Glutamatergic neuron (in vitro differentiated cells): ENCODE results near the gene NR2F6. TPM values are rescaled to one million over a fixed set of nuclear protein-coding genes. Genes with fewer than 3 reads are reported as not detected.

Experiments
- DNase-seq: peaks from one replicate; pipeline ENCODE4 v3.0.0; 2022
- H3K27ac Mint-ChIP-seq: one replicate; pipeline ENCODE4 v1.8.0; 2020; ENCODE audit warnings: mild to moderate bottlenecking, mixed read lengths, inconsistent platforms; ENCODE audit not compliant: unreplicated experiment
- H3K27me3 Mint-ChIP-seq: one replicate; pipeline ENCODE4 v1.8.0; 2020; ENCODE audit warnings: mild to moderate bottlenecking, moderate library complexity, mixed read lengths, inconsistent platforms; ENCODE audit not compliant: unreplicated experiment
- H3K36me3 Mint-ChIP-seq: one replicate; pipeline ENCODE4 v1.8.0; 2020; ENCODE audit warnings: mild to moderate bottlenecking, mixed read lengths, inconsistent platforms; ENCODE audit not compliant: unreplicated experiment
- H3K4me1 Mint-ChIP-seq: one replicate; pipeline ENCODE4 v1.8.0; 2020; ENCODE audit warnings: mild to moderate bottlenecking, low read depth, mixed read lengths, inconsistent platforms; ENCODE audit not compliant: unreplicated experiment
- H3K4me3 Mint-ChIP-seq: one replicate; pipeline ENCODE4 v1.8.0; 2020; ENCODE audit warnings: mild to moderate bottlenecking, mixed read lengths, inconsistent platforms; ENCODE audit not compliant: unreplicated experiment
- H3K9me3 Mint-ChIP-seq: one replicate; pipeline ENCODE4 v1.8.0; 2020; ENCODE audit warnings: mild to moderate bottlenecking, moderate library complexity, mixed read lengths, inconsistent platforms; ENCODE audit not compliant: unreplicated experiment
- total RNA-seq: library from RNA; stranded (reverse); fragmentation: NEBNext Ultra II Directional; extraction: Animal tissue kit (Norgen Biotek cat#: 25700); gene quantifications from one replicate; pipeline ENCODE4 v1.2.1, GENCODE V29; 2021; ENCODE audit not compliant: unreplicated experiment
- TF ChIP-seq, protein P1 (sequence below): fragments of 200-600 bp; sonication (generic); IDR thresholded peaks from one replicate; pipeline ENCODE4 v1.5.0; 2021; ENCODE audit not compliant: partially characterized antibody, unreplicated experiment

Gene NR2F6
- total RNA-seq, 1 donor from 2014 or later, result 109 TPM

- Mint-ChIP-seq H3K4me3 (no peak overlapping the region), H3K27ac (no peak overlapping the region), H3K27me3 (peaks cover 10% of the 10 kb centered on the region), H3K36me3 (peaks cover 5% of the 10 kb centered on the region), H3K9me3 (peaks cover 11% of the 10 kb centered on the region), H3K4me1 (peaks cover 7% of the 10 kb centered on the region)
- TF ChIP-seq, protein P1, sequence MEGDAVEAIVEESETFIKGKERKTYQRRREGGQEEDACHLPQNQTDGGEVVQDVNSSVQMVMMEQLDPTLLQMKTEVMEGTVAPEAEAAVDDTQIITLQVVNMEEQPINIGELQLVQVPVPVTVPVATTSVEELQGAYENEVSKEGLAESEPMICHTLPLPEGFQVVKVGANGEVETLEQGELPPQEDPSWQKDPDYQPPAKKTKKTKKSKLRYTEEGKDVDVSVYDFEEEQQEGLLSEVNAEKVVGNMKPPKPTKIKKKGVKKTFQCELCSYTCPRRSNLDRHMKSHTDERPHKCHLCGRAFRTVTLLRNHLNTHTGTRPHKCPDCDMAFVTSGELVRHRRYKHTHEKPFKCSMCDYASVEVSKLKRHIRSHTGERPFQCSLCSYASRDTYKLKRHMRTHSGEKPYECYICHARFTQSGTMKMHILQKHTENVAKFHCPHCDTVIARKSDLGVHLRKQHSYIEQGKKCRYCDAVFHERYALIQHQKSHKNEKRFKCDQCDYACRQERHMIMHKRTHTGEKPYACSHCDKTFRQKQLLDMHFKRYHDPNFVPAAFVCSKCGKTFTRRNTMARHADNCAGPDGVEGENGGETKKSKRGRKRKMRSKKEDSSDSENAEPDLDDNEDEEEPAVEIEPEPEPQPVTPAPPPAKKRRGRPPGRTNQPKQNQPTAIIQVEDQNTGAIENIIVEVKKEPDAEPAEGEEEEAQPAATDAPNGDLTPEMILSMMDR, result no peak
- no peak for DNase-seq
Measured at GRCh38 chr19:17263712-17264640, 18.3 kb upstream of the NR2F6 start.

- DNase-seq, result no peak
- Mint-ChIP-seq H3K4me1 (peaks cover 7% of the 10 kb centered on the region), H3K4me3 (no peak overlapping the region), H3K27me3 (peaks cover 10% of the 10 kb centered on the region), H3K9me3 (peaks cover 11% of the 10 kb centered on the region), H3K36me3 (peaks cover 5% of the 10 kb centered on the region), H3K27ac (no peak overlapping the region)
- TF ChIP-seq, protein P1, result no peak
Measured at GRCh38 chr19:17262557-17262956, 16.8 kb upstream of the NR2F6 start.

DNA sequence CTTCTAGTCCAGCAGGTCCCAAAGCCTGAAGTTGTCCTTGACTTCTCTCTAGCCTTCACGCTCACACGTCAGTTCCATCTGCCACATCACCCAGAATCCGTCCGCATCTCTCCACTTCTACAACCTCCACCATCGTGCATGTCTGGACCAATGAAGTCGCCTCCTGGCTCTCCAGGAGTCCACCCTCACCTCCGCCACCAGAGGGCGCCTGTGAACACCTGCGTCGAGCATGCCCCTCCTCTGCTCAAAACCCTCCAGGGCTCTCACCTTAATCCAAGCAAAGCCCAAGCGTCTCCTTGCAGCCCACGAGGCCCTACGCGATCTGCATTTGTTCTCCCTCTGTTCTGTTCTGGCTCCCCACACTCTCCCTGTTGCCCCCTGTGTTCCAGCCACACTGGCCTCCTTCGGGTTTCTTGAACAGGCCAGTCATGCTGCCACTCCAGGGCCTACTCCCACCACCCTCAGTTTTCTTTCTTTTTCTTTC, 15.2 kb upstream of the NR2F6 start:
- H3K36me3 Mint-ChIP-seq, result peaks cover 5% of the 10 kb centered on the region
- H3K4me3 Mint-ChIP-seq, result peak overlapping the region; percentile 44
- peak overlapping the region; percentile 25 for H3K27ac Mint-ChIP-seq
- H3K9me3 Mint-ChIP-seq, result peaks cover 6% of the 10 kb centered on the region
- peaks cover 5% of the 10 kb centered on the region for H3K27me3 Mint-ChIP-seq
- TF ChIP-seq, protein P1, result peak; percentile 81
- peaks cover 3% of the 10 kb centered on the region for H3K4me1 Mint-ChIP-seq
- peak; percentile 83 for DNase-seq

DNA sequence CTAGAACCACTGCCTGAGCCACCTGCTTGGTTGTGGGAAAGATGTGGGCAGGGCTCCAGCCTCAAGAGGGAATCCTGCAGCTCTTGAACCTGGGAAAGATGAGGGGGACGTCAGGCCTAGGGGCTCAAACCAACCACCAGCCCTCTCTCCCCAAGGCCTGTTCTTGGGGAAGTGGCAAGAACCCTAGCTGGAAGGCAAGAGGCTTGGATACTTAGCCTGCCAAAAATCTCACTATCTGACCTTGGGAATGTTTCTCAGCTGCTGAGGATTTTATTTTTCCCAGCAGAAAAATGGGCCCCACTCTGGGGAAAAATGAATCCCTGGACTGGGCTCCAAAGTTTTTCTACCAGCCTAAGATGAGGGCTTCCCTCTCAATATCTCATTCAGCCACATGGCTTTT, 14.2 kb upstream of the NR2F6 start:
- TF ChIP-seq, protein P1, result no peak
- H3K36me3 Mint-ChIP-seq, result peaks cover 5% of the 10 kb centered on the region

More for the DNA sequence above, 14.2 kb upstream of the NR2F6 start:
- Mint-ChIP-seq H3K4me3 (no peak overlapping the region), H3K27me3 (peaks cover 5% of the 10 kb centered on the region), H3K9me3 (peaks cover 6% of the 10 kb centered on the region), H3K4me1 (peaks cover 3% of the 10 kb centered on the region), H3K27ac (no peak overlapping the region)
- DNase-seq, result no peak
